Kidney tubule cell (primary cell): ENCODE data around the gene NHS.

ENCODE experiments used
- DNase-seq: peaks from one replicate; pipeline ENCODE4 v3.0.0-alpha.2; 2018; ENCODE audit warnings: low spot score

Gene NHS

GRCh38 chrX:17622331-17622730 is 247.3 kb downstream of the NHS start:
- DNase-seq: no peak

DNA sequence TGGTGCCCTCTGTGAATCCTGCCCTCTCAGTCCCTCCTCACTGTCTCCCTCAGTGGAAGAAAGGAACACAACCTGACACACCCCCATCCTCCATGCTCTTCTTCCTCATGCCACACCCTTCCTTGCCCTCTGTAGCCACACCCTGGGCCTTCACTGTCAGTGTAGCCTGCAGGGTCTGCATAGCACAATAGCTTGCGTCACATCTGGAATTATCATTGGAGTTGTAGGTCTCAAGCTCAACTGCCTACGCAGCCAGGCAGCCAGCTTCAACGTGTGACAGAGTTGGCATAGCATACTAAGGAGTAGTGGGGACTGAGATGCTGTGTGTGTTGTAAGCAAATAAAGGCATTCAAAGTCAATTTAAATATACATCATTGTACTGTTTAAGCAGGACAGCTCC is 248.8 kb downstream of the NHS start:
- DNase-seq: no peak

DNA sequence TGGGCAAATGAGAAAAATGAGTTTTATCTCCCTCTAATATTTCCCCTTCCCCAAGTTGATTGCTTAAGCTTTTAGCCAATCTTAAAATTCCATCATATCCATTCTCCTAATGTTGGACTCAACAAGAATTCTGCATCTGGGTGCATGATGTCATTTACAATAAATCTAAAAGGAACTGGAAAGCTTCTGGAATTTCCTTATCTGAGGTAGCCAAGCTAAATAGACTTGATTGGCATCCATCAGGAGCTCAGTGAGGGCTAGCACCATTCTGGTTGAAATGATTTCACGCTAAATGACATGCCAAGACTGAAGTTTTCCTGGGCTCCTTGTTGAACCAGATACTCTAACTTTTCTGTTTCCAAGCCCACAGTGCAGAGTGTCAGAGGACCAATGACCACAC is 252.0 kb downstream of the NHS start:
- no peak for DNase-seq

DNA sequence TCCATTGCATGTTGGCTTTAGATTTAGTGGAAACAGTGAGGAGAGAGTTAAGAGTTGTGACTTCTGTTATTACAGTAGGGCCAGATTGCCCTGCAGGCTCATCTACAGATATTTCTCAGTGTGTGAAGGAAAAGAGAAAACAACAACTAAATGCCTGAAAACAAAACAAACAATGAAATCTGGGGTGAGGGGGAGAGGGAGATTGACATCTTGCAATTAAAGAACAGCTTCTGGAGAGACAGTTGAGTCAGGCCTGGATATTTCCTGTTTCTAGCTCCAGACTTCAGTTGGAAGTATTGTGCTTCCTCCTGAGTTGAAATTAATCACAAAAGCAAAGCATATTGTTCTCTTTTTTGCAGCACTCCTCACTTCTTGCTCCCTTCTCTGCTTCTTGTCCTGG is 254.0 kb downstream of the NHS start:
- DNase-seq: no peak

- no peak for DNase-seq
Observed at GRCh38 chrX:17629519-17629918, 254.5 kb downstream of the NHS start.

DNA sequence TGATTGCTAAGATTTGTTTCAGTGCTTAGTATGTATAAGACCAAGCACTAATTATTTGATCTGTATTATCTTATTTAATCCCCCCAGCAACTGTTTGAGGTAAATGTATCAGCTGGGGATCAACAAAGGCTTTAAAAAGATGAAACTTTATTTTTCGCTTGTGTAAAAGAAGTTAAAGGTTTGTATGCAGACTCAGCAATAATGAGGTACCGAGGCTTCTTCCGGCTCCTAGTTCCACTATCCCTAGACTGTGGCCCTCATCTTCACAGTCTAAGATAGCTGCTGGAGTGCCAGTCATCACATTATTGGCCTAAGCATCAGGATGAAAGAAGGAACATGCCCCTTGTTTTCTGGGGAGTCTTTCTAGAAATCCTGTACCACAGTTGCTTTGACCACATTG is 256.6 kb downstream of the NHS start:
- no peak for DNase-seq

- DNase-seq: peak; percentile 16
Observed at GRCh38 chrX:17632942-17633341, 257.9 kb downstream of the NHS start.

DNA sequence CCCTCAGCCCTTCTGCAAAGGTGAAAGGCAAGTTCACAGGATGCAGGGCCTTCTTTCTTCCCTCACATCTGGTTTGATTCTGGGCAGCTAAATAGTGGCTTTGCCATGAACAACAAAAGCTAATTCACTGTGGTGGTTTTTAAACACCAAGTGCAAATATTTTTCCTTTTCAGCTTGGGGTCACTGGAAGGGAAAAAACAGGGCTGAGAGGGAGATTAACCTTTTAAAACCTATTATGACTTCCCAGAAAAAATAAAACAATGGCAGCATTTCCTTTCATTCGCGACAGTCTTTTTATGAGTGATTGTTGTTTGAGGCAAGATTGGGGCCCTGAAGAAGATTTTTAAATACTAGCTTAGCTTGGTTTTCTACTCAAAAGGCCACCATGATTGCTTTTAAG is 258.5 kb downstream of the NHS start:
- DNase-seq: no peak

GRCh38 chrX:17634542-17635207 is 259.7 kb downstream of the NHS start:
- no peak for DNase-seq

- DNase-seq: peak; percentile 39
Observed at GRCh38 chrX:17635231-17635630, 260.2 kb downstream of the NHS start.

GRCh38 chrX:17637235-17637634 is 262.2 kb downstream of the NHS start:
- DNase-seq: no peak

DNA sequence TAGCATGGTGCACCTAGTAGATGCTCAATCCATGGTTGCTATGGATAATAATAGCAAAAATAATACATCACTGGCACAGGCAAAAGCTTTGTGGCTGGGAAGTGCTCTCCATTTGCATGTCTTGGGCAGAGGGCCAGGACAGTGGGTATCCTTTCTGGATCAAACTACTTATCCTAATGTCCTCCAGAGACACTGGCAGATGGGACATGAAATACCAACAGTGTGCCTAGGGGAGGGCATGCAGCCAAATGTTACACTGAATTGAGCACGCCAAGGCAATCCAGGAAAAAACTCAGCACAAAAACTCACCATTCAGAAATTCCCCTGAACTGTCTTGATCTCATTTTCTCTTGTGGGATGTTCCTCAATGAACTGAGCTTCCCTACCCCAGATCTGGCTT is 263.7 kb downstream of the NHS start:
- no peak for DNase-seq

- DNase-seq: peak; percentile 17
Observed at GRCh38 chrX:17642891-17643290, 267.9 kb downstream of the NHS start.

- DNase-seq: no peak
Observed at GRCh38 chrX:17643528-17643927, 268.5 kb downstream of the NHS start.

DNA sequence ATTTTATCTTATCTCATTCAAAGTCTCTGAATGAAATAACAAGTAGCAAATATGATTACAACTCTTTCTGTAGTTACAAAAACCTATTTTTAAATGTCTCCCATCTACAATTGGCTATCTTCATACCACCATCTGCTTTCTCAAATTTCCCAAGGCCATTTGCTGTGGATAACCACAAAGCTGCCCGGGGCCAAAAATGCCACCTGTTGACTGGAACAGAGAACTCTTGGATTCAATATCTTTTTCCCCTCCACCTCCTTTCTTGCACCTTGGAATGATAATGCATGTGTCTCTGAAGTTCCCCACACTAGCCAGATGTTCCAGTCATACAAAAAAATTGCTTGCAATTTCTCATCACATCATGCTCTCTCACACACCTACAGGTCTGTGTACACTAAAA is 269.0 kb downstream of the NHS start:
- DNase-seq: no peak

GRCh38 chrX:17654116-17654515 is 279.1 kb downstream of the NHS start:
- peak; percentile 22 for DNase-seq

DNA sequence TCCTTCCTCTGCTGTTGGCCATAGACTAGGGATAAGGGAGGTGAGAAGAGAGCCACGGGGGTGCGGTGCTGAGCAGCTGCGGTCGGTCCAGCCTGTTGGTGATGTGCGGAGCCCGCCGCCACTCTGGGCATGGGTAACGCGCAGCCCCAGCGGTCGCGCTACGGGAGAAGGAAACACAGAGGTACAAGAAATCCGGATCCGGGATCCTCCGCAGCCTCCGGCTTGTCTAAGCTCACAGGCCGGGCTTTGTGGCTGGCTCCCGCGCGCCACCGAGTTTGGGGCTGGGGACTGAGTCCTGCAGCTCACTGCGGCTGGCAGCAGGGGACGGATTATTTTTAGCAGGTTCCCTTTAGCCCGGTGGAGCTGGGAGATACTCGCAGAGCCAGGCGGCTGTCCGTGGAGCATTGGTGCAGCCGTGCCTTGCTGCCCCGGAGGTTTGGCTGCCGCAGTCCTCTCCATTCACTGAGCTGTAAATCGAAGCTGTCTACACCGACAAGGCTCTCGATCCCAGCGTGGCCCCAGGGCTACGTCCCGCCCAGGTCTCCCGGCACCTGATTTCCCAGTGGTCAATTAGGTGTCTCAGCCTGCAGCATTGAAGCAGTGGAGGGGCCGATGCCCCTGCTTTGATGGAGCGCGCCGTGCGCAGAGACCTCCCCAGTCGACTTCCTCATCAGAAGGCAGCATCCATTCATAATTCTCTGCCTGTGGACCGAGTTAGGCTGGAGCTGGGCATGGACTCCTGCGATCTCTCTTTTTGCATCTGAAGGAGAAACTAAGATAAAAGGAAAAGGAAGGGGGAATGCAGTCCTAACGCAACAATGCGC is 280.4 kb downstream of the NHS start:
- DNase-seq: peak; percentile 13

DNA sequence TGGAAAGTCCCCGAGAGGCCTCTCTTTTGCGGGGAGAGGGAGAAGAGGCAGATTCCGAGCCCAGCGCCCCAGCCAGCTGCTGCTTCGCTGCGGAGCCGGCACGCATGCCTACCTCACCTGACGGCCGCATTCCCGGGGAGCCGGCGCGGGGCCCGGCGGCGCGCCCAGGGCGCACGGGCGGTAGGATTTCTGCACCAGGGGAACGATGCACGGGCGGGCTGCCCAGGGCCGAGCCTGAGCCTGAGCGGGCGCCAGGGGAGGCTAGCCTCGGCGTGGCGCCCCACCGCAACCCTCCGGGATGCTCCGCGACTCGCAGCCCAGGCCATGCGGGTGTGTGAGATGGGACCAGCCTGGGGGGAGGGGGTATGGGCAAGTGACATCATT is 281.0 kb downstream of the NHS start:
- peak; percentile 9 for DNase-seq

DNA sequence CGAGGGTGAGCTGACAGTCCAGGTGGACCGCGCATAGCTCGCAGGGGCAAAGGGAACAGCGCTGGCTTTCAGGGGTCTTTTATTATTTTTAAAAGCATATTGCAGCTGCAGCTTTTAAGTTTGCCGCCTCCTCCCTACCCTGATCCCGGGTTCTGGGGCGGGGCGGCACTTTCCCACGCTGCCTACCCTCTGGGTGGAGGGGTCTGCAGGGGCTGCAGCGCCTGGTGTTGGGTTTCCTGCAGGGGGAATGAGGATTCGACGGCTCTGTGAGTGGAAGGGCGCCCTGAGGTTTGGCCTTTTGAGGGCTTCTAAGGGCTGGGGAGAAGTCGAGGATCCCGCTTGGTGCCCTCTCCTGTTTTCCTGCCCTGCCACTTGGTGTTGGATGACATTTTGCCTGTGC is 281.6 kb downstream of the NHS start:
- DNase-seq: no peak

DNA sequence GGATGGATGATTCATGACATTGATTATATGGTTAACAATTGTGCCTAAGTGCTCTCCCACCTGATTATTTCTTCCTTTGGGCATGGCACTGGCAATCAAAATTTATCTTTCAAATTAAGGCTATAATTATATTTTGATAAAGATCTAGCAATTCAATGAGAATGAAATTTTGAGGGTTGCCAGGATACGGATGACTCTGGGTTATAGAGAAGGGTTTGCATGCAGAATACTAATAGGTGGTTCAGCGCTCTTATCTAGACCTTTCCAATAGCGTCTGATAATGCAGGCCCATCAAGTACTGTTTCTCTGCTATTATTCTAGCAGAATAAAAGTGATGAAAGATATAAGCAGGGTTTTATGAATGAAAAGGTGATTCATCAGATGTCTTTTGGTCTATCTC is 287.4 kb downstream of the NHS start:
- no peak for DNase-seq

- no peak for DNase-seq
Observed at GRCh38 chrX:17668929-17669328, 293.9 kb downstream of the NHS start.

DNA sequence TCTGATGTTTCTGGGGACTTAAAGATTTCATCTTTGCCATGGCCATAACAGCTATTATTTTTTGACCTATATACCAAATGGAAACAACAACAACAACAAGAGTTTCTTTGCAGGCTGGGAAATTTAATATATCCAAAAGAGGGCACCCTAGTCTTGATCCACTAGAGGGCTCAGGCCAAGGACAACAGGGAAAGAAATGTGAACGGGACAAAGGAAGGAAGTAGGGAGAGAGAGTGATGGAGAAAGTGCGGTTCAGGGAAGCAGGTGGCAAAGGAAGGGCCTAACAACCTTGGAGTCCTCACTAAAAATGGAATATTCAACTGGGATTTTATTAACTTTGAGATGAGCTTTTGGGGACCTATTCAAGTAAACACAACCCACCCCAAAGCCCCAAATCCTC is 294.5 kb downstream of the NHS start:
- DNase-seq: no peak

- DNase-seq: no peak
Observed at GRCh38 chrX:17669891-17670290, 294.9 kb downstream of the NHS start.

- DNase-seq: no peak
Observed at GRCh38 chrX:17670874-17671273, 295.9 kb downstream of the NHS start.
